Cardiac muscle cell (in vitro differentiated cells and primary cell): Measurements from ENCODE around the gene ZNF148. TPM values are rescaled to one million over a fixed set of nuclear protein-coding genes. Genes with fewer than 3 reads are reported as not detected.

Experiments used
- DNase-seq, 2 donors: peaks; one replicate each; pipeline versions ENCODE4 v3.0.0 to v3.0.0-alpha.2; 2010 to 2017; ENCODE audit warnings: low read depth in 1 of 2, low spot score in 1 of 2
- H3K27ac ChIP-seq: fragments of 200-600 bp; sonication (generic); 2 replicates; pipeline ENCODE4 v1.5.1; 2016
- H3K27me3 ChIP-seq: fragments of 200-600 bp; sonication (generic); 2 replicates; pipeline ENCODE4 v1.6.0; 2016; ENCODE audit warnings: control low read depth
- H3K36me3 ChIP-seq: fragments of 200-600 bp; sonication (generic); 2 replicates; pipeline ENCODE4 v1.5.1; 2016; ENCODE audit warnings: control low read depth
- H3K4me1 ChIP-seq: fragments of 200-600 bp; sonication (generic); 2 replicates; pipeline ENCODE4 v1.8.1; 2017; ENCODE audit warnings: low read depth, mild to moderate bottlenecking, mixed run types
- H3K4me3 ChIP-seq: fragments of 200-600 bp; sonication (generic); 2 replicates; pipeline ENCODE4 v1.5.1; 2016; ENCODE audit warnings: mild to moderate bottlenecking
- H3K9me3 ChIP-seq: fragments of 200-600 bp; sonication (generic); 2 replicates; pipeline ENCODE4 v1.5.1; 2017; ENCODE audit warnings: low read depth, mild to moderate bottlenecking, control low read depth
- CTCF ChIP-seq: IDR thresholded peaks from 2 replicates; pipeline ENCODE4 v1.5.1; 2012; ENCODE audit warnings: low read depth, mild to moderate bottlenecking, low read length
- polyA plus RNA-seq: library from polyadenylated mRNA; unstranded; fragments of >200 nt; fragmentation: Nextera tagmentation; extraction: Ambion mirVana; gene quantifications from 2 replicates; pipeline ENCODE4 v1.2.1, GENCODE V29; 2016
- total RNA-seq: library from RNA; depleted of rRNA; stranded (reverse); fragments of >200 nt; gene quantifications from 2 replicates; pipeline ENCODE4 v1.2.3, GENCODE V29; 2016

ZNF148 gene
- total and polyA plus RNA-seq, 2 experiments from 2014 or later: 26.1 to 29.4 TPM

GRCh38 chr3:125211523-125212090 lies 163.5 kb downstream of the ZNF148 start:
- DNase-seq: no peak
- Histone ChIP-seq H3K4me1 (no peaks in the 10 kb centered on the region), H3K4me3 (peak overlapping the region; percentile 57), H3K36me3 (no peaks in the 10 kb centered on the region), H3K27ac (no peak overlapping the region), H3K27me3 (peaks cover 24% of the 10 kb centered on the region), H3K9me3 (no peaks in the 10 kb centered on the region)
- no peak for TF ChIP-seq CTCF

- H3K27me3 ChIP-seq: peaks cover 11% of the 10 kb centered on the region
- no peaks in the 10 kb centered on the region for H3K9me3 ChIP-seq
- no peaks in the 10 kb centered on the region for H3K4me1 ChIP-seq
- no peak for DNase-seq
- no peaks in the 10 kb centered on the region for H3K36me3 ChIP-seq
- H3K4me3 ChIP-seq: no peak overlapping the region
- no peak for TF ChIP-seq CTCF
- H3K27ac ChIP-seq: no peak overlapping the region
Observed at GRCh38 chr3:125207949-125208568, 167.1 kb downstream of the ZNF148 start.

DNA sequence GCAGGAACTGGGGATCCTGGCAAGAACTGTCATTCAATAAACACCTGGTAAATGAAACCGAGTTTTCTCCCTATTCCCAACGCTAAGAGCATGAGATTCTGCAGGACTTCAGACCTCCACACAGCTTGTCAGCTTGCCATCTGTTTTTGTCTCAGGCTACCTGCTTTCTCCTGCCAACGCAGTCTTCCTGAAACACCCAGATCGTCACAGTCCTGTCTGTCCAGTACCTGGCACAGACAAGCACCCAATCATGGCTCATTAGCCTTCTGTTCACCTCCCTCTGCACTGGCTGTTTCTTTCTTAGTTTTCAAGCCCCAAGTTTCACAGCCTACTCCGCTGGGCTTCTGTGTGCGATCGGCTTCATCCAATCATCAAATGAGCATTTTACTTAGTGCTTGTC lies 167.6 kb downstream of the ZNF148 start:
- TF ChIP-seq CTCF: no peak
- Histone ChIP-seq H3K4me1 (no peaks in the 10 kb centered on the region), H3K27me3 (peaks cover 6% of the 10 kb centered on the region), H3K4me3 (no peak overlapping the region), H3K36me3 (no peaks in the 10 kb centered on the region), H3K9me3 (no peaks in the 10 kb centered on the region), H3K27ac (no peak overlapping the region)
- DNase-seq: no peak

GRCh38 chr3:125206934-125207333 lies 168.2 kb downstream of the ZNF148 start:
- Histone ChIP-seq H3K36me3 (no peaks in the 10 kb centered on the region), H3K4me3 (no peak overlapping the region), H3K27me3 (no peaks in the 10 kb centered on the region), H3K9me3 (no peaks in the 10 kb centered on the region), H3K27ac (no peak overlapping the region), H3K4me1 (no peaks in the 10 kb centered on the region)
- DNase-seq: no peak
- TF ChIP-seq CTCF: no peak

DNA sequence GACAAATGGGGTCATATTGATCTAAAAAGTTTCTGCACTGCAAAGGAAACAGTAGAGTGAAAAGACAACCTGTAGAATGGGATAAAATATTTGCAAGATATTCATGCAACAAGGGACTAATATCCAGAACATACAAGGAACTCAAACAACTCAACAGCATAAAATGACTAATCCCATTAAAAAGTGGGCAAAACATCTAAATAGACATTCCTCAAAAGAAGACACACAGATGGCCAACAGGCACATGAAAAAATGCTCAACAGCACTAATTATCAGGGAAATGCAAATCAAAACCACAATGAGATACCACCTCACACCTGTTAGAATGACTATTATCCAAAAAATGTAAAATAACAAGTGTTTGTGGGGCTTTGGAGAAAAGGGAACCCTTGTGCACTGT lies 171.4 kb downstream of the ZNF148 start:
- Histone ChIP-seq H3K36me3 (no peaks in the 10 kb centered on the region), H3K27ac (no peak overlapping the region), H3K4me1 (no peaks in the 10 kb centered on the region), H3K4me3 (no peak overlapping the region), H3K9me3 (no peaks in the 10 kb centered on the region), H3K27me3 (no peaks in the 10 kb centered on the region)
- TF ChIP-seq CTCF: no peak
- no peak for DNase-seq
